Endodermal cell (in vitro differentiated cells): ENCODE results near the gene EFHD1. TPM values are rescaled to one million over a fixed set of nuclear protein-coding genes. Genes with fewer than 3 reads are reported as not detected.
"Not testable (repeated sequence)": the region's sequence is repeated elsewhere in the genome, so short reads cannot be mapped to it uniquely, and the experiment has no call there.

Experiments used
- DNase-seq: peaks from one replicate; pipeline ENCODE4 v3.0.0-alpha.2; 2017
- H3K27ac ChIP-seq: 2 replicates; pipeline ENCODE4 v1.5.1; 2013; ENCODE audit warnings: mild to moderate bottlenecking, low read depth, low read length, moderate library complexity
- H3K27me3 ChIP-seq: 2 replicates; pipeline ENCODE4 v1.6.1; 2013; ENCODE audit warnings: mild to moderate bottlenecking, low read length, moderate library complexity; ENCODE audit not compliant: insufficient read depth, control insufficient read depth, poor library complexity, severe bottlenecking
- H3K36me3 ChIP-seq: 2 replicates; pipeline ENCODE4 v1.7.0; 2013; ENCODE audit warnings: mild to moderate bottlenecking, low read length, moderate library complexity; ENCODE audit not compliant: control insufficient read depth, insufficient read depth
- H3K4me1 ChIP-seq: one replicate; pipeline ENCODE4 v1.7.0; 2013; ENCODE audit warnings: low read length; ENCODE audit not compliant: control insufficient read depth, insufficient read depth
- H3K4me3 ChIP-seq: 2 replicates; pipeline ENCODE4 v1.5.1; 2013; ENCODE audit warnings: mild to moderate bottlenecking, low read length, moderate library complexity
- H3K9ac ChIP-seq: 2 replicates; pipeline ENCODE4 v1.6.1; 2013; ENCODE audit warnings: mild to moderate bottlenecking, low read length, moderate library complexity; ENCODE audit not compliant: poor library complexity, severe bottlenecking; ENCODE audit errors: extremely low read depth
- H3K9me3 ChIP-seq: 2 replicates; pipeline ENCODE4 v1.6.1; 2013; ENCODE audit warnings: mild to moderate bottlenecking, low read length, moderate library complexity; ENCODE audit not compliant: control insufficient read depth
- H3K27ac Mint-ChIP-seq: 2 replicates; pipeline ENCODE4 v1.8.0; 2020; ENCODE audit warnings: mixed read lengths
- H3K27me3 Mint-ChIP-seq: 2 replicates; pipeline ENCODE4 v1.8.0; 2021; ENCODE audit warnings: mild to moderate bottlenecking, mixed read lengths; ENCODE audit not compliant: insufficient read depth
- H3K36me3 Mint-ChIP-seq: 2 replicates; pipeline ENCODE4 v1.8.0; 2020; ENCODE audit warnings: low read depth, mixed read lengths
- H3K4me1 Mint-ChIP-seq: 2 replicates; pipeline ENCODE4 v1.8.0; 2020; ENCODE audit warnings: mixed read lengths
- H3K4me3 Mint-ChIP-seq: 2 replicates; pipeline ENCODE4 v1.8.0; 2020; ENCODE audit warnings: mild to moderate bottlenecking, moderate library complexity, mixed read lengths
- H3K9me3 Mint-ChIP-seq: 2 replicates; pipeline ENCODE4 v1.8.0; 2020; ENCODE audit warnings: mild to moderate bottlenecking, mixed read lengths
- WGBS, 2 experiments: methylation state at CpG; one replicate each; pipeline versions ENCODE4 v1.1.5 to v1.1.7; 2013; ENCODE audit warnings: missing lambda C conversion rate in 2 of 2, mixed read lengths in 1 of 2; ENCODE audit not compliant: insufficient coverage in 1 of 2, insufficient read length in 1 of 2; 5-methylcytosine and 5-hydroxymethylcytosine counted together
- total RNA-seq, 2 donors: library from RNA; stranded (reverse); fragmentation: NEBNext Ultra II Directional in 1 of 2; extraction: Animal tissue kit (Norgen Biotek cat#: 25700) in 1 of 2; gene quantifications; 2 replicates in 1 of 2; 3 replicates in 1 of 2; pipeline ENCODE4 v1.2.1, GENCODE V29; 2021
- TF ChIP-seq, protein P1 (sequence below): fragments of 200-600 bp; sonication (generic); conservative IDR thresholded peaks from 2 replicates; pipeline ENCODE4 v1.5.0; 2021; ENCODE audit warnings: antibody characterized with exemption, mild to moderate bottlenecking

EFHD1 gene
- total RNA-seq, 2 donors from 2014 or later = 6.8 to 12.5 TPM

GRCh38 chr2:232707076-232707475, 73.7 kb downstream of the EFHD1 start:
- 95 to 100% methylated on average over 1 to 4 of the region's 4 CpGs for WGBS, 2 experiments
- H3K36me3 ChIP-seq = peaks cover 51% of the 10 kb centered on the region
- Mint-ChIP-seq H3K4me3 (no peak overlapping the region), H3K27ac (no peak overlapping the region), H3K9me3 (peaks cover 4% of the 10 kb centered on the region), H3K4me1 (no peaks in the 10 kb centered on the region), H3K27me3 (no peaks in the 10 kb centered on the region), H3K36me3 (peaks cover 50% of the 10 kb centered on the region)
- no peak overlapping the region for H3K27ac ChIP-seq
- no peaks in the 10 kb centered on the region for H3K27me3 ChIP-seq
- DNase-seq = no peak
- TF ChIP-seq, protein P1, sequence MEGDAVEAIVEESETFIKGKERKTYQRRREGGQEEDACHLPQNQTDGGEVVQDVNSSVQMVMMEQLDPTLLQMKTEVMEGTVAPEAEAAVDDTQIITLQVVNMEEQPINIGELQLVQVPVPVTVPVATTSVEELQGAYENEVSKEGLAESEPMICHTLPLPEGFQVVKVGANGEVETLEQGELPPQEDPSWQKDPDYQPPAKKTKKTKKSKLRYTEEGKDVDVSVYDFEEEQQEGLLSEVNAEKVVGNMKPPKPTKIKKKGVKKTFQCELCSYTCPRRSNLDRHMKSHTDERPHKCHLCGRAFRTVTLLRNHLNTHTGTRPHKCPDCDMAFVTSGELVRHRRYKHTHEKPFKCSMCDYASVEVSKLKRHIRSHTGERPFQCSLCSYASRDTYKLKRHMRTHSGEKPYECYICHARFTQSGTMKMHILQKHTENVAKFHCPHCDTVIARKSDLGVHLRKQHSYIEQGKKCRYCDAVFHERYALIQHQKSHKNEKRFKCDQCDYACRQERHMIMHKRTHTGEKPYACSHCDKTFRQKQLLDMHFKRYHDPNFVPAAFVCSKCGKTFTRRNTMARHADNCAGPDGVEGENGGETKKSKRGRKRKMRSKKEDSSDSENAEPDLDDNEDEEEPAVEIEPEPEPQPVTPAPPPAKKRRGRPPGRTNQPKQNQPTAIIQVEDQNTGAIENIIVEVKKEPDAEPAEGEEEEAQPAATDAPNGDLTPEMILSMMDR = no peak
- no peak overlapping the region for H3K4me3 ChIP-seq
- H3K9me3 ChIP-seq = no peaks in the 10 kb centered on the region
- no peak overlapping the region for H3K9ac ChIP-seq
- H3K4me1 ChIP-seq = no peaks in the 10 kb centered on the region

GRCh38 chr2:232713505-232713904, 80.1 kb downstream of the EFHD1 start:
- Histone ChIP-seq H3K4me3 (no peak overlapping the region), H3K27ac (no peak overlapping the region), H3K9ac (no peak overlapping the region), H3K9me3 (no peaks in the 10 kb centered on the region), H3K27me3 (no peaks in the 10 kb centered on the region), H3K4me1 (no peaks in the 10 kb centered on the region), H3K36me3 (peaks cover 50% of the 10 kb centered on the region)
- no peak overlapping the region for H3K4me3 Mint-ChIP-seq
- H3K36me3 Mint-ChIP-seq = peaks cover 37% of the 10 kb centered on the region
- no peak overlapping the region for H3K27ac Mint-ChIP-seq
- no peak for DNase-seq
- H3K9me3 Mint-ChIP-seq = peaks cover 2% of the 10 kb centered on the region
- TF ChIP-seq, protein P1 = no peak
- no peaks in the 10 kb centered on the region for H3K4me1 Mint-ChIP-seq
- no peaks in the 10 kb centered on the region for H3K27me3 Mint-ChIP-seq

- Histone ChIP-seq H3K27me3 (no peaks in the 10 kb centered on the region), H3K27ac (no peak overlapping the region), H3K4me1 (no peaks in the 10 kb centered on the region), H3K9me3 (peaks cover 4% of the 10 kb centered on the region), H3K9ac (no peak overlapping the region), H3K4me3 (no peak overlapping the region), H3K36me3 (peaks cover 59% of the 10 kb centered on the region)
- Mint-ChIP-seq H3K9me3 (peaks cover 5% of the 10 kb centered on the region), H3K27ac (no peak overlapping the region), H3K4me1 (no peaks in the 10 kb centered on the region), H3K36me3 (peaks cover 46% of the 10 kb centered on the region), H3K27me3 (no peaks in the 10 kb centered on the region), H3K4me3 (no peak overlapping the region)
- TF ChIP-seq, protein P1 = no peak
- no peak for DNase-seq
- WGBS, 2 experiments = 89 to 90% methylated on average over 1 to 3 of the region's 3 CpGs
These were observed 81.6 kb downstream of the EFHD1 start for GRCh38 chr2:232714969-232715368.

DNA sequence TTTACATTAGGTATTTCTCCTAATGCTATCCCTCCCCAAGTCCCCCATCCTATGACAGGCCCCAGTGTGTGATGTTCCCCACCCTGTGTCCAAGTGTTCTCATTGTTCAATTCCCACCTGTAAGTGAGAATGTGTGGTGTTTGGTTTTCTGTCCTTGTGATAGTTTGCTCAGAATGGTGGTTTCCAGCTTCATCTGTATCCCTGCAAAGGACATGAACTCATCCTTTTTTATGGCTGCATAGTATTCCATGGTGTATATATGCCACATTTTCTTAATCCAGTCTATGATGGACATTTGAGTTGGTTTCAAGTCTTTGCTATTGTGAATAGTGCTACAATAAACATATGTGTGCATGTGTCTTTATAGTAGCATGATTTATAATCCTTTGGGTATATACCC, 86.7 kb downstream of the EFHD1 start:
- not testable (repeated sequence) for H3K9me3 ChIP-seq, H3K27me3 ChIP-seq, H3K9me3 Mint-ChIP-seq, H3K4me3 Mint-ChIP-seq, H3K27ac Mint-ChIP-seq, H3K4me3 ChIP-seq, DNase-seq, H3K27ac ChIP-seq, H3K27me3 Mint-ChIP-seq, H3K9ac ChIP-seq, H3K4me1 Mint-ChIP-seq, H3K4me1 ChIP-seq
- peaks cover 57% of the 10 kb centered on the region for H3K36me3 ChIP-seq
- H3K36me3 Mint-ChIP-seq = peaks cover 48% of the 10 kb centered on the region
